Activated CD4-positive, alpha-beta T cell treated with anti-CD3 and anti-CD28 coated beads, Interleukin-2, amount 50 U/mL, for 4 hours (primary cell): Measurements from ENCODE around the gene GMEB1.
"Not testable (repeated sequence)": the region's sequence is repeated elsewhere in the genome, so short reads cannot be mapped to it uniquely, and the experiment has no call there.

ENCODE experiments used
- DNase-seq, 2 experiments: peaks; one replicate each; pipeline ENCODE4 v3.0.0-alpha.2; 2020

Gene GMEB1, protein sequence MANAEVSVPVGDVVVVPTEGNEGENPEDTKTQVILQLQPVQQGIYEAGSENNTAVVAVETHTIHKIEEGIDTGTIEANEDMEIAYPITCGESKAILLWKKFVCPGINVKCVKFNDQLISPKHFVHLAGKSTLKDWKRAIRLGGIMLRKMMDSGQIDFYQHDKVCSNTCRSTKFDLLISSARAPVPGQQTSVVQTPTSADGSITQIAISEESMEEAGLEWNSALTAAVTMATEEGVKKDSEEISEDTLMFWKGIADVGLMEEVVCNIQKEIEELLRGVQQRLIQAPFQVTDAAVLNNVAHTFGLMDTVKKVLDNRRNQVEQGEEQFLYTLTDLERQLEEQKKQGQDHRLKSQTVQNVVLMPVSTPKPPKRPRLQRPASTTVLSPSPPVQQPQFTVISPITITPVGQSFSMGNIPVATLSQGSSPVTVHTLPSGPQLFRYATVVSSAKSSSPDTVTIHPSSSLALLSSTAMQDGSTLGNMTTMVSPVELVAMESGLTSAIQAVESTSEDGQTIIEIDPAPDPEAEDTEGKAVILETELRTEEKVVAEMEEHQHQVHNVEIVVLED

GRCh38 chr1:28668191-28668955, at the start of gene GMEB1:
GMEB1 (plus strand) TSS chr1:28668784; CDS start chr1:28683613, 14,829 bp downstream.
- DNase-seq: peak; percentile 71 to 79

- DNase-seq: no peak
Measured at GRCh38 chr1:28631713-28632112, 36.9 kb upstream of the GMEB1 start.

- no peak for DNase-seq
Measured at GRCh38 chr1:28632560-28632959, 36.0 kb upstream of the GMEB1 start.

- peak; percentile 23 to 27 for DNase-seq
Measured at GRCh38 chr1:28640766-28641165, 27.8 kb upstream of the GMEB1 start.

- no peak for DNase-seq
Measured at GRCh38 chr1:28642056-28642846, 26.3 kb upstream of the GMEB1 start.

GRCh38 chr1:28642847-28643635, 25.5 kb upstream of the GMEB1 start, which contains the start of gene TAF12:
TAF12 (minus strand) TSS chr1:28643067; CDS start chr1:28622081, 20,986 bp downstream.
- DNase-seq: peak; percentile 87 to 88

DNA sequence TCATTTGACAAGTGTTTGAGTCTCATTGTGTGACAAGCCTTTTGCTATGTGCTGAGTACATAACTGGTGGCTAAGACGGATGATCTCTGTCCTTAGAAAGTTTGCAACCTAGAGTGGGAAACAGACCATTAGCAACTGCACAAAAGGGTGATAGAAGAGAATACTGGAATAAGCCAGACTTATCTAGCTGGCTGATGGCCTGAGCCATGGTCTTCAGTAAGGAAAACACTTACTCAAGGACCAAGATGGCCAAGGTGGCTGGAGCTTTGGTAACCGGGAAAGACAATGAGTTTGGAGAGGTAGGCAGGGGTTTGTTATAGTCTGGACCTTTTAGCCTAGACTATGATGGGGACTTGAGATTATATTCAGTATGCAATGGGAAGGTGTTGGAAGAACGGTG, 24.1 kb upstream of the GMEB1 start:
- no peak for DNase-seq

DNA sequence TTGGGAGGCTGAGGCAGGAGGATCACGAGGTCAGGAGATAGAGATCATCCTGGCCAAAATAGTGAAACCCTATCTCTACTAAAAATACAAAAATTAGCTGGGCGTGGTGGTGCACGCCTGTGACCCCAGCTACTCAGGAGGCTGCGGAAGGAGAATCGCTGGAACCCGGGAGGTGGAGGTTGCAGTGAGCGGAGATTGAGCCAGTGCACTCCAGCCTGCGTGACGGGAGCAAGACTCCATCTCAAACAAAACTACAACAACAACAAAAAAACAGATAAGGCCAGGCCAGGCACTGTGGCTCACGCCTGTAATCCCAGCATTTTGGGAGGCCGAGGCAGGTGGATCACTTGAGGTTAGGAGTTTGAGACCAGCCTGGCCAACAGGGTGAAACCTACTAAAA, 23.2 kb upstream of the GMEB1 start:
- DNase-seq: not testable (repeated sequence)

DNA sequence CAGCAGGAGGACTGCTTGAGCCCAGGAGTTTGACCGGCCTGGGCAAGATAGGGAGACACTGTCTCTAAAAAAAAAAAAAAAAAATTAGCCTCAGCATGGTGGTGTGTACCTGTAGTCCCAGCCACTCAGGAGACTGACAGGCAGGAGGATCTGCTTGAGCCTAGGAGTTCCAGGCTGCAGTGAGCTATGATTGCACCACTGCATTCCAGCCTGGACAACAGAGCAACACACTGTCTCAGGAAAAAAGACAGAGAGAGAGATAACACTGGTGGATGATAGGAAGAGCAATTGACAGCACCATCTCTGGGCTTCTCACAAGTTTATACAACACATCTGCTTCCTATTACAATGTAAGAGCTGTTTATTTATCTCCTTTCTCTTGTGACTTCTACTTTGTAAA, 22.5 kb upstream of the GMEB1 start:
- no peak for DNase-seq

- DNase-seq: peak; percentile 83 to 86
Measured at GRCh38 chr1:28648008-28648473, 20.5 kb upstream of the GMEB1 start.

GRCh38 chr1:28648474-28649198, 19.9 kb upstream of the GMEB1 start, which contains the start of gene RNU11:
RNU11 (plus strand) TSS chr1:28648600.
- DNase-seq: peak; percentile 87 to 88

- DNase-seq: not testable (repeated sequence)
Measured at GRCh38 chr1:28653063-28653462, 15.5 kb upstream of the GMEB1 start.

DNA sequence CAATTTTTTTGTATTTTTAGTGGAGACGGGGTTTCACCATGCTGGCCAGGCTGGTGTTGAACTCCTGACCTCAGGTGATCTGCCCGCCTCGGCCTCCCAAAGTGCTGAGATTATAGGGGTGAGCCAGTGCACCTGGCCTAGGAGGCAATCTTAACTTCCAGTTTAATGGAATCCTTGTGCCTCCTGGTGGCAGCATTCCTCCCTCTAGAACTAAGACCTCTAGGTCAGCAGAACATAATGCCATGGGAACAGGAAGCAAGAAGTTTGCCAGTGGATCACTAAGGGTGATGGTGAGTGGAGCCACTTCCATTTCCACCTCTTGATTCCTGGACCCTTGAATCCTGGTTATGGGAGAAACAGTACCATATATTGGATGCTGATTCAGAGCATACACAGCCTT, 14.7 kb upstream of the GMEB1 start:
- not testable (repeated sequence) for DNase-seq

DNA sequence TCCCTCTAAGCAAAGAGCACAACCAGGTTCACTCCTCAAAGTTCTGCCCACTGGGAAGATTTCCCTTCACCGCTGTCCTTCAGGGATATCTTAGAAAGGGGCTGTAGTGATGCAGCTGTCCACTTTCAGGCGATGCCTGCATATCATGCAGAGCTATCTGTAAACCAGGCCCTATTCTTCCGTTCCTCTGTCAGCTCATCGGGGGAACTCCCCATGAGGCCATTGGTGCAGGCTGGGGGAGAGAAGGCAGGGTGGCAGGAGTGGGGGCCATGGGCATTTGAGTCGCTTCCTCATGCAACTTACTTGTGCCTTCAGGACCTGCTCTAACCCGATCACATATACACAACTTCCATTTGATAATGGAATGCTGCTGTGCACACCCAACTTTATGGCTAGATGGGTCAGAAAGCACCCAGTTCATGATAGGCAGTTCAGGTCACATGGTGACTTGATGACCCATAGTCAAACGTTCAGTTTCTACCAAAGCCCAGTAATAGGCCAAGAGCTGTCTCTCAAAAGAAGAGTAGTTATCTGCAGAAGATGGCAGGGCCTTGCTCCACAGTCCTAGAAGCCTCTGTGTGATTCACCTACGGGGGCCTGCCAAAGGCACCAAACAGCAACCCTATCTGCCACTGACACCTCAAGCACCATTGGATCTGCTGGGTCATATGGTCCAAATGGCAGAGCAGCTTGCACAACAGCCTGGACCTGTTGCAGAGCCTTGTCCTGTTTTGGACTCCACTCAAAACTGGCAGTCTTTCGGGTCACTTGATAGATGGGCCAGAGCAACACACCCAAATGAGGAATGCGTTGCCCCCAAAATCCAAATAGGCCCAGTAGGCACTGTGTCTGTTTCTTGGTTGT, 12.9 kb upstream of the GMEB1 start:
- DNase-seq: not testable (repeated sequence)

- no peak for DNase-seq
Measured at GRCh38 chr1:28656335-28656734, 12.2 kb upstream of the GMEB1 start.

DNA sequence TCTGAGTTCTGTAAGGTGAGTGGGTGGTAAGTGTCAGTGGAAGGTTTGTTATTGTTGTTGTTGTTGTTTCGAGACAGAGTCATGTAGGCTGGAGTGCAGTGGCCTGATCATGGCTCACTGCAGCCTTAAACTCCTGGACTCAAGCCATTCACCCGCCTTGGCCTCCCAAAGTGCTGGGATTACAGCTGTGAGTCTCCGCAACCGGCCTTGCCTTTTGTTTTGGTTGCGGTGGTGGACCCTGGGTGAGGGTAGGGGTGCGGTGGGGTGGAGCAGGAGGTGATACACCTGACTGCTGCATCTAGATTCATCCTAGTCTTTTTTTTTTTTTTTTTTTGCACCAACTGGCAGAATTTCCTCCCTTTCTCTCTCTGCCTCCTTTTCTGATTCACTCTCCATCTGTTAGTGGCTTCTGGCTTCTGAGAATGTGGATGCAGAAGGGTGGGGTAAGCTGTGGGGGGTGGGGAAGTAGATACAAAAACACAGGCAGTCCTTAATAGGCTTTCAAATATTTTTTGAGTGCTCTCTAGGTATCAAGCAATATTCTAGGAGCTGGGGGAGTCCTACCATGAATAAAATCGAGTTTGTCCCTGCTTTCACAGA, 4.6 kb upstream of the GMEB1 start:
- no peak for DNase-seq

- no peak for DNase-seq
Measured at GRCh38 chr1:28666806-28667205, 1.8 kb upstream of the GMEB1 start.

DNA sequence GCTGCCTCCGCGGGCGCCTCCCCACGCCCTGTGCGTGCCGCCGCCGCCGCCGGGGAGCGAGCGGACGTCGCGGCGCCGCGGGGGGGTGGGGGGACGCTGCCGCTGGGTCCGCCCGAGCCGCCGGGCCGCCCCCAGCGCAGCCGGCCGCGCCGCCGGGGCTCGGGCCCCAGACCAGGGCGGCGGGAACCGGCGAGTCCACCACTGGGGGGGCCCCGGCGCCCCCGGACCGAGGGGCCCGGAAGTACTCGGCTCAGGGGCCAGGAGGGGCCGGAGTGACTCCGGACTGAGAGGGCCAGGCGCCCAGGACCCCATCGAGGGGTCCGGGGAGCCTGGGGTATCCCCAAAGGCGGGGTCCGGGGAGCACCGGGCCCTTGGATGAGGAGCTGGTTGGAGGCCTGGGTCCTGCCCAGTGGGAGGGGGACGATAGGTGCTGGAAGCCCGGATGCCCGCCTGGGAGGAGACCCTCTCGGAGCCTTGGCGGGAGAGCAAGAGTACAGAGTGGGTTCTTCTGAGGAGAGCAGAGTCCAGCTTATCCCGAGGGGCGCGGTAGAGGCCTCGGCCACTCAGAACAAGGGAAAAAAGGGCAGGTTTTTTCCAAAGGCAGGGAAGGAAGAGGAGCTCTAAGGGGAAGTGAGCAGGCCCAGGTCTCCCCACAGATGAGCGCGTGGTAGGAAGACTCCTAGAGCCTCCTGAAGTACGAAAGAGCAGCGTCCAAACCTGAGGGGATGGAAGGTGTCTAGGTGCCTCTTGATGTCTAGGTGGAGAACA, 556 bp downstream of the GMEB1 start:
- peak; percentile 20 to 28 for DNase-seq
